GM21619 (cell line): ENCODE measurements around the gene BCOR.

Experiments used
- ATAC-seq: cut with Tn5 transposase; IDR thresholded peaks from one replicate; pipeline ENCODE4 v1.9.1; 2021; ENCODE audit not compliant: unreplicated experiment

Gene BCOR

GRCh38 chrX:40035726-40036125 is 62.0 kb downstream of the BCOR start:
- ATAC-seq, result no peak

- no peak for ATAC-seq
Measured at GRCh38 chrX:40031911-40032310, 65.8 kb downstream of the BCOR start.

DNA sequence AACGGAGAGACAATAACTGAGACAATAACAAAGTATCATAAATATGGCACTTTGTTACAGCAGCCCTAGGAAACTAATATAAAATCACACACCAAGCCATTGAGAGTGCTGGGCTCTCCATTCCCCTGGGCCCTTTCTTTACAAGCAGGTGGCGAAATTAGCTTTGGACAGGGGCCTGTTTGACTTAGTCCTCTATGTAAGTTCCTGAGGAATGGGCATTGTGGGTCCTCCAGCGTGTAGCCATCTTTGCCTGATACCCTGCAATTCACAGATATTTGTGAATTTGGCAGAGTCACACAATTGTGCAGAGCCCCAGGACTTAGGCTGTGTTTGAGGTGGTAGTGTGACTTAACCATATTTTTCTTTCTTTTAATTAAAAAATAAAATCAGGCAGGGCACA is 67.6 kb downstream of the BCOR start:
- no peak for ATAC-seq

GRCh38 chrX:40022421-40022820 is 75.3 kb downstream of the BCOR start:
- ATAC-seq, result no peak

GRCh38 chrX:40021647-40022046 is 76.1 kb downstream of the BCOR start:
- no peak for ATAC-seq

DNA sequence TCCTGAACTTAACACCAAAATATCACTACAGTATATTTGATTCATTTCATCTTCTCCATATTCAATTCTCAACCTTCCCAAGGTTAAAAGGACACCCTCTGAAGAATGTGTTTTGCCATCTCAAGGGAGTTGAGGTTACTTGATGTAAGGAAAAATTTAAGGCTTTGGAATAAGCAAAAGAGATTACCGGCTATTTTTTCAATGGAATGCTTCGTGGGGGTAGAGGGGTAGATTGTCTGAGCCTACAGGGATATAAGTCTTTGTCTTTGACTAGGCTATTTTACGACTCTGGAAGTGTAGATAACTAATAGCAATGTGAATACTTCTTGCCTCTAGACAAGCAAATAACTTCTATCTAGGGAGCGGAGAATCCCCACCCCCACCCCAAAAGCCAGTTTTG is 78.2 kb downstream of the BCOR start:
- ATAC-seq, result no peak

DNA sequence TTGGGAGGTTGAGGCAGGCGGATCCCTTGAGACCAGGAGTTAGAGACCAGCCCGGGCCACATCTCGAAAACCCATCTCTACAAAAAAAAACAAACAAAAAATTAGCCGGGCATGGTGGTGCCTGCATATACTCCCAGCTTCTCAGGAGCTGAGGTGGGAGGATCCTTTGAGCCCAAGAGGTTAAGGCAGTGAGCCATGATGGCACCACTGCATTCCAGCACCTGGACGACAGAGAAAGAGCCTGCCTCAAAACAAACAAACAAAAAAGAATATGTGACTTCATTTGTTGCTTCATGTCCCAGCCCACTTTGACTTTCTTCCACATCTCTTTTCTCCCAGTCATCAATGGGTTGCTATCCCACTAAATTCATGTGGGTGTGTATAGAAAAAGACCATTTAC is 79.7 kb downstream of the BCOR start:
- ATAC-seq, result no peak

DNA sequence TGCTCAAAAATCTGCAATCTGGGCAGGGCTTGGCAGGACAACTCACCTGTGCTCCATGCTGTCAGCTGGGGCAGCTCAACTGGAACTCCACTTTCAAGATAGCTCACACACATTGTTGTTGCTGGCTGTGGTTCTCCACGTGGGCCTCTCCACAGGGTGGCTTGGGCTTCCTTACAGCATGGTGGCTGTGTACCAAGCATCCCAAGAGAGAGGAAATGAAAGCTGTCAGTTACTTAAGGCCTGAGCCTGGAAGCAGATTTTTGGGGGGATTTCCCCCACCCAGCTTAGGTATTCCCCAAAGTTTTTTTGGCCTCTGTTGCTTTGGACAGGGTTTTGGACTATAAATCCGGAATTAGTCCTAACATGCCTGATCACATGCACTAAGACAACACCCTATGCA is 81.0 kb downstream of the BCOR start:
- ATAC-seq, result no peak

DNA sequence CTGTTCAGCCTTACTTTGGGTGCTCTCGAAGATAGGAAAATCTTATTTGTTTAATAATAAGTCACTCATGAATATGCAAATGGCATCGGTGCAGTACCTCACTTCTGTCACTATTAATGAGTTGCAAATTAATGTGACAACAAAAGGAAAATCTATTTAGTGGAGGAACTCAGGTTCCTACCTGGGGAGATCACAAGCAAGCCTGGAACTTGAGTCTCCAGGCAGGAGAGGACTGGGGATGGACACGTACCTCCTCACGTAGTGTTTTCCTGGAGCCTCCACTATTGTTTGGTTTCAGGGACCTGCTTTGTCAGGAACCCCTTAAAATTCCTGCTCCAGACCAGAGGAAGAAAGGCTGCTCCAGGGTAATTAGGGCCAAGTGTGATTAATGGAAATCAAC is 82.1 kb downstream of the BCOR start:
- no peak for ATAC-seq

GRCh38 chrX:40013266-40014195 is 84.2 kb downstream of the BCOR start:
- peak; percentile 43 for ATAC-seq

- ATAC-seq, result peak; percentile 46
Measured at GRCh38 chrX:40012868-40013265, 84.9 kb downstream of the BCOR start.

GRCh38 chrX:40012039-40012867 is 85.5 kb downstream of the BCOR start:
- no peak for ATAC-seq

GRCh38 chrX:40011322-40012038 is 86.3 kb downstream of the BCOR start:
- no peak for ATAC-seq

GRCh38 chrX:40010550-40011321 is 87.0 kb downstream of the BCOR start:
- no peak for ATAC-seq

- ATAC-seq, result no peak
Measured at GRCh38 chrX:40009890-40010289, 87.9 kb downstream of the BCOR start.

GRCh38 chrX:40009462-40009851 is 88.3 kb downstream of the BCOR start:
- ATAC-seq, result no peak

GRCh38 chrX:40008791-40009461 is 88.8 kb downstream of the BCOR start:
- ATAC-seq, result no peak

DNA sequence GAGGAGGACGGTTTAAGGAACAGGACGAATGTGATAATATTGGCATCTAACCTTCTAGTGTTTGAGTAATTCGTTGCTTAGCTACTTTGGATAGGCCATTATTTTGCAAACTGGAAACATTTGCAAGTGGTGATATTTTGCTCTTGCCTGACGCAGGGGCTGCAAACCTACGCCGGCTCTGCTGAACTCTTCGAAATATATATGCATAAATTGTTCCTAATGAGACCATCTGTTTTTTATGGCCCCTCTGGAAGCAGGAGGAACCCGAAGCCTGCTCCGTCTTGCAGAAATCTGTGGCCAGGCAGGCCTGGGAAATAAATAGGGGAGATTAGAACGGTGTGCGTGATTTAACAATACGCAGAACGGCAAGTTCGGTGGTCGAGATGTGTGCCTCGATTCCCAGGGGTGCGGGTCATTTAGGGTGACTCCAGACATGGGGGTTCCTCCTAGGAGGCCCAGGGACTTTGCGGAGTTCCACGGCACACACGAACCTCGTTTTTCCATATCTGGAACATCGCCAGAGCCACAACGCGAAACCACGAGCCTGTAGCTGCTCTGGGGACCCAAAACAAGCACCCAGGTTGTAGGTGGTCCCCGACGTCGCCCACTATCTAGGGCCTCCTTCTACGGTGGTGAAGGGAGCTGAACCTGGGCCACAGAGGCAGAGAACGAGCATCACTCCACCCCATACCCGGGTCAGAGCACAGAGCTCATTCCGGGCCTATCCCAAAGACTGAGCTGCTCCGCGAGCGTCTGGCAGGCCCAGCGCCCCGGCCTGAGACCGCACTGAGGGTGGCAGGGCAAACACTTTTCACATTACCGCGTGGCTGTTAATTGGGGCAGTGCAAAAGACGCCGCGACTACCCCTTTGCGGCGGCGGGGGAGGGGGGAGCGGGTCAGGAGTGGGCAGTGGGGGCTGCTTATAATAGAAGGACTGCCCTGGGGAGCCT is 89.7 kb downstream of the BCOR start:
- no peak for ATAC-seq
